Choroid plexus epithelial cell (primary cell): ENCODE results near the gene HBG2.

Source experiments
- DNase-seq: peaks from one replicate; pipeline ENCODE4 v3.0.0-alpha.2; 2010; ENCODE audit warnings: low read depth
- H3K4me3 ChIP-seq: 2 replicates; pipeline ENCODE4 v1.5.1; 2011; ENCODE audit warnings: low read depth, mild to moderate bottlenecking, control low read depth, low read length, moderate library complexity
- CTCF ChIP-seq: conservative IDR thresholded peaks from 2 replicates; pipeline ENCODE4 v1.5.1; 2011; ENCODE audit warnings: low read depth, mild to moderate bottlenecking, control low read depth, inconsistent platforms, low read length, moderate library complexity

HBG2 gene

GRCh38 chr11:5286901-5287300 is 32.3 kb upstream of the HBG2 start:
- no peak for TF ChIP-seq CTCF
- no peak for DNase-seq
- H3K4me3 ChIP-seq, result no peak overlapping the region

- no peak overlapping the region for H3K4me3 ChIP-seq
- TF ChIP-seq CTCF, result no peak
- DNase-seq, result no peak
Measured at GRCh38 chr11:5286351-5286750, 31.8 kb upstream of the HBG2 start.

- no peak overlapping the region for H3K4me3 ChIP-seq
- no peak for TF ChIP-seq CTCF
- no peak for DNase-seq
Measured at GRCh38 chr11:5285703-5286340, 31.2 kb upstream of the HBG2 start.

- TF ChIP-seq CTCF, result no peak
- H3K4me3 ChIP-seq, result no peak overlapping the region
- no peak for DNase-seq
Measured at GRCh38 chr11:5284637-5285036, 30.1 kb upstream of the HBG2 start.

- TF ChIP-seq CTCF, result no peak
- DNase-seq, result no peak
- H3K4me3 ChIP-seq, result no peak overlapping the region
Measured at GRCh38 chr11:5283882-5284281, 29.3 kb upstream of the HBG2 start.

- no peak for DNase-seq
Measured at GRCh38 chr11:5283086-5283485, 28.5 kb upstream of the HBG2 start.

More at GRCh38 chr11:5283086-5283485, 28.5 kb upstream of the HBG2 start:
- no peak overlapping the region for H3K4me3 ChIP-seq
- no peak for TF ChIP-seq CTCF
